Endothelial cell of umbilical vein (primary cell): ENCODE data around the gene ANKS1B. TPM values are rescaled to one million over a fixed set of nuclear protein-coding genes. Genes with fewer than 3 reads are reported as not detected.

Experiments
- BruUV-seq: library from RNA; stranded (reverse); fragments of 400-500 nt; replicated peaks from 2 replicates; lab custom pipeline; 2021; lab: Mats Ljungman, UMichigan
- CTCF ChIA-PET: fragments of 300-600, 350-600 bp; sonication (Branson Sonifier 250); formaldehyde crosslinking; loops from one replicate; lab custom pipeline; 2021; ENCODE audit warnings: antibody characterized with exemption, inconsistent platforms; lab: Charles Lee
- POLR2A ChIA-PET: fragments of 300-600, 350-600 bp; sonication (Branson Sonifier 250); formaldehyde crosslinking; loops from one replicate; lab custom pipeline; 2021; ENCODE audit warnings: antibody characterized with exemption, inconsistent platforms; lab: Charles Lee
- DNase-seq: peaks from one replicate; pipeline ENCODE4 v3.0.0-alpha.2; 2011; ENCODE audit warnings: low read depth, low spot score
- FAIRE-seq: peaks from 2 replicates; lab custom pipeline; 2011; peaks lifted over from hg19 to GRCh38; lab: Jason Lieb, UNC
- H2AFZ ChIP-seq: 2 replicates; pipeline ENCODE4 v1.6.0; 2012; ENCODE audit warnings: low read depth, low read length, control low read depth, inconsistent platforms
- H3K27ac ChIP-seq: 2 replicates; pipeline ENCODE4 v1.5.1; 2011; ENCODE audit warnings: low read depth, mild to moderate bottlenecking, control low read depth, low read length, moderate library complexity; ENCODE audit not compliant: insufficient read depth
- H3K27me3 ChIP-seq, 2 experiments: 2 replicates each; pipeline versions ENCODE4 v1.6.0 to v1.6.1; 2011; ENCODE audit warnings: low read length in 2 of 2, mixed read lengths in 1 of 2; ENCODE audit not compliant: control insufficient read depth in 2 of 2, insufficient read depth in 2 of 2
- H3K36me3 ChIP-seq, 2 experiments: 2 replicates in 1 of 2; 3 replicates in 1 of 2; pipeline ENCODE4 v1.5.1; 2011; ENCODE audit warnings: low read length in 2 of 2, mild to moderate bottlenecking in 1 of 2, moderate library complexity in 1 of 2; ENCODE audit not compliant: control insufficient read depth in 2 of 2, insufficient read depth in 2 of 2; ENCODE audit errors: extremely low read depth in 1 of 2
- H3K4me1 ChIP-seq: 3 replicates; pipeline ENCODE4 v1.5.1; 2011; ENCODE audit warnings: mild to moderate bottlenecking, low read length; ENCODE audit not compliant: control insufficient read depth, insufficient read depth; ENCODE audit errors: extremely low read depth
- H3K4me2 ChIP-seq: 2 replicates; pipeline ENCODE4 v1.6.1; 2011; ENCODE audit warnings: low read length, control low read depth, mixed read lengths; ENCODE audit not compliant: insufficient read depth
- H3K4me3 ChIP-seq, 3 experiments: fragments of 200-600 bp in 1 of 3; sonication (generic), shearing (Covaris generic) in 1 of 3; replicated peaks in 1 of 3; 2 replicates each; pipeline ENCODE4 v1.5.1; 2011 to 2016; ENCODE audit warnings: control low read depth in 3 of 3, low read length in 3 of 3, mild to moderate bottlenecking in 2 of 3, inconsistent platforms in 1 of 3, low read depth in 1 of 3, moderate library complexity in 1 of 3; ENCODE audit not compliant: insufficient read depth in 1 of 3
- H3K79me2 ChIP-seq: 2 replicates; pipeline ENCODE4 v1.6.0; 2012; ENCODE audit warnings: low read length, inconsistent platforms; ENCODE audit not compliant: control insufficient read depth, insufficient read depth
- H3K9ac ChIP-seq: replicated peaks from 2 replicates; pipeline ENCODE3; 2011; ENCODE audit warnings: low read length, control low read depth; ENCODE audit not compliant: insufficient read depth; ENCODE audit errors: extremely low read depth
- H3K9me1 ChIP-seq: replicated peaks from 3 replicates; pipeline ENCODE4 v1.6.0; 2011; ENCODE audit warnings: mild to moderate bottlenecking, low read length; ENCODE audit not compliant: control insufficient read depth, insufficient read depth; ENCODE audit errors: extremely low read depth
- H3K9me3 ChIP-seq: replicated peaks from 2 replicates; pipeline ENCODE4 v1.5.1; 2012; ENCODE audit warnings: low read length, inconsistent platforms; ENCODE audit not compliant: control insufficient read depth, insufficient read depth
- H4K20me1 ChIP-seq: replicated peaks from 2 replicates; pipeline ENCODE3; 2011; ENCODE audit warnings: mild to moderate bottlenecking, low read length; ENCODE audit not compliant: control insufficient read depth, insufficient read depth; ENCODE audit errors: extremely low read depth
- CTCF ChIP-seq, 2 donors: IDR thresholded peaks; 1 replicate in 1 of 2; 2 replicates in 1 of 2; pipeline ENCODE4 v1.5.1; 2011; ENCODE audit warnings: low read length in 2 of 2, mild to moderate bottlenecking in 2 of 2, moderate library complexity in 2 of 2, control low read depth in 1 of 2, inconsistent platforms in 1 of 2, low read depth in 1 of 2; ENCODE audit not compliant: insufficient read depth in 1 of 2; ENCODE audit errors: extremely low read depth in 1 of 2
- EZH2 ChIP-seq: IDR thresholded peaks from 2 replicates; pipeline ENCODE4 v1.6.1; 2012; ENCODE audit warnings: borderline replicate concordance, low read depth, mild to moderate bottlenecking, moderate library complexity, low read length, inconsistent platforms; ENCODE audit not compliant: severe bottlenecking
- FOS ChIP-seq: IDR thresholded peaks from 2 replicates; pipeline ENCODE4 v1.6.1; 2011; ENCODE audit warnings: mild to moderate bottlenecking, low read length, moderate library complexity, borderline replicate concordance; ENCODE audit not compliant: insufficient read depth
- GATA2 ChIP-seq: IDR thresholded peaks from 2 replicates; pipeline ENCODE4 v1.7.0; 2011; ENCODE audit warnings: low read depth, mild to moderate bottlenecking, moderate library complexity, mixed read lengths, low read length; ENCODE audit not compliant: insufficient read length, insufficient read depth
- JUN ChIP-seq: IDR thresholded peaks from 2 replicates; pipeline ENCODE4 v1.6.1; 2011; ENCODE audit warnings: borderline replicate concordance, low read depth; ENCODE audit not compliant: insufficient read length, insufficient read depth
- MAX ChIP-seq: IDR thresholded peaks from 2 replicates; pipeline ENCODE4 v1.6.1; 2011; ENCODE audit not compliant: insufficient read depth, insufficient read length
- MYC ChIP-seq: IDR thresholded peaks from one replicate; pipeline ENCODE4 v1.6.1; 2011; ENCODE audit warnings: mild to moderate bottlenecking, low read depth, low read length
- POLR2A ChIP-seq: IDR thresholded peaks from 2 replicates; pipeline ENCODE4 v1.6.1; 2012; ENCODE audit warnings: low read depth, mild to moderate bottlenecking, control low read depth, low read length
- POLR2AphosphoS5 ChIP-seq: IDR thresholded peaks from 2 replicates; pipeline ENCODE4 v1.6.1; 2012; ENCODE audit warnings: low read depth, mild to moderate bottlenecking, control low read depth, low read length, moderate library complexity; ENCODE audit not compliant: insufficient read depth
- dilution Hi-C: fragments of 300-500 bp; cut with MboI; formaldehyde crosslinking; loops from one replicate; pipeline ENCODE4 v1.15.0; 2019; ENCODE audit warnings: low sequenced_read_pairs; ENCODE audit not compliant: extremely low pct_ligation_motif_present
- intact Hi-C: fragments of 100-400 bp; cut with micrococcal nuclease; formaldehyde crosslinking; loops from one replicate; pipeline ENCODE4 v1.10.0; 2022
- polyA plus RNA-seq, 4 experiments: library from polyadenylated mRNA; depleted of rRNA in 3 of 4; stranded (reverse) in 3 of 4; unstranded in 1 of 4; fragments of >200 nt; gene quantifications; 2 replicates each; pipeline versions ENCODE4 v1.2.1 to v1.2.3, GENCODE V29; 2011 to 2012; ENCODE audit warnings: missing spikeins in 1 of 4
- total RNA-seq: library from RNA; stranded (reverse); gene quantifications from 2 replicates; pipeline ENCODE4 v1.2.3, GENCODE V29; 2021

ANKS1B gene
- total and polyA plus RNA-seq, 2 donors (not counting 3 experiments of a cell fraction or from before 2014, with no cell fraction given), result 0.15 to 0.38 TPM

- H3K9me3 ChIP-seq, result no peaks in the 10 kb centered on the region
- H2AFZ ChIP-seq, result no peak overlapping the region
- DNase-seq, result no peak
- intact Hi-C loops (no loop called here), dilution Hi-C loops (no loop called here)
- no peaks in the 10 kb centered on the region for H3K27me3 ChIP-seq
- no peak overlapping the region for H3K9ac ChIP-seq
- POLR2A ChIA-PET, result no interaction called here
- H3K36me3 ChIP-seq, result no peaks in the 10 kb centered on the region
- TF ChIP-seq FOS (no peak), EZH2 (no peak), JUN (no peak), POLR2A (no peak), CTCF (IDR thresholded peaks at IDR 0.05; ENCODE audit: extremely low read depth in 1 of 2, insufficient read depth in 1 of 2, low read depth in 1 of 2, low read length in 2 of 2) (no peak), MYC (no peak), POLR2AphosphoS5 (no peak), MAX (no peak), GATA2 (no peak)
- no peak for FAIRE-seq
- no TSS peak for BruUV-seq
- no peaks in the 10 kb centered on the region for H3K79me2 ChIP-seq
- H3K4me1 ChIP-seq, result no peaks in the 10 kb centered on the region
- no peak overlapping the region for H3K27ac ChIP-seq
- H3K4me3 ChIP-seq, result no peak overlapping the region
- H4K20me1 ChIP-seq, result no peaks in the 10 kb centered on the region
- CTCF ChIA-PET, result interaction anchor here (0.6 kb wide), 1 partner anchor 38 kb away, joined by 4 read pairs; no protein-coding TSS in a partner anchor
- H3K9me1 ChIP-seq, result no peaks in the 10 kb centered on the region
- H3K4me2 ChIP-seq, result no peak overlapping the region
These were observed 83.6 kb downstream of the ANKS1B start for GRCh38 chr12:99901181-99901580.
